Ovary (tissue), 9 donors: ENCODE measurements around the gene SPOCK1. TPM values are rescaled to one million over a fixed set of nuclear protein-coding genes. Genes with fewer than 3 reads are reported as not detected.
"Not testable (repeated sequence)": the region's sequence is repeated elsewhere in the genome, so short reads cannot be mapped to it uniquely, and the experiment has no call there.

Experiments used
- DNase-seq, 5 donors: peaks; one replicate each; pipeline ENCODE4 v3.0.0-alpha.2; 2019 to 2020
- H3K27ac ChIP-seq, 2 donors: fragments of 200-600 bp; one replicate each; pipeline versions ENCODE4 v1.5.1 to v1.8.0; 2019 to 2022
- H3K27me3 ChIP-seq: fragments of 200-600 bp; one replicate; pipeline ENCODE4 v1.8.0; 2022
- H3K36me3 ChIP-seq: fragments of 200-600 bp; sonication (generic); one replicate; pipeline ENCODE4 v1.5.1; 2019
- H3K4me1 ChIP-seq: one replicate; pipeline ENCODE4 v1.8.1; 2013; ENCODE audit warnings: mild to moderate bottlenecking, moderate library complexity; ENCODE audit not compliant: insufficient read depth
- H3K4me3 ChIP-seq: fragments of 200-600 bp; sonication (generic); one replicate; pipeline ENCODE4 v1.5.1; 2017
- H3K9me3 ChIP-seq, 2 donors: fragments of 200-600 bp in 1 of 2; sonication (generic) in 1 of 2; one replicate each; pipeline versions ENCODE4 v1.5.1 to v1.8.1; 2013 to 2019; ENCODE audit warnings: mild to moderate bottlenecking in 1 of 2, moderate library complexity in 1 of 2
- EP300 ChIP-seq: sonication (generic); formaldehyde crosslinking; IDR thresholded peaks from one replicate; pipeline ENCODE4 v1.6.1; 2017; ENCODE audit warnings: antibody characterized with exemption
- POLR2A ChIP-seq: fragments of 450-650 bp; IDR thresholded peaks from one replicate; pipeline ENCODE4 v1.6.1; 2017; ENCODE audit warnings: antibody characterized with exemption, mild to moderate bottlenecking, moderate library complexity
- WGBS, 3 donors: extraction: QIAGEN DNeasy Blood & Tissue Kit in 1 of 3; methylation state at CpG; one replicate each; pipeline versions ENCODE4 v1.1.5 to v1.1.7; 2013 to 2017; 5-methylcytosine and 5-hydroxymethylcytosine counted together
- intact Hi-C, 4 donors: fragments of 100-400 bp; cut with DNase I; formaldehyde crosslinking; loops; one replicate each; pipeline versions ENCODE4 v1.11.0 to v1.15.1; 2022 to 2023
- polyA plus RNA-seq, 2 donors: library from polyadenylated mRNA; stranded (reverse); fragments of 200-250 nt in 1 of 2; fragments of 350-450 nt in 1 of 2; fragmentation: Illumina TruSeq in 1 of 2; extraction: RNeasy Lipid Tissue Mini Kit (QIAGEN cat#74804) in 1 of 2; gene quantifications; one replicate each; pipeline ENCODE4 v1.2.3, GENCODE V29; 2013 to 2014
- total RNA-seq, 7 donors: library from RNA; depleted of rRNA in 2 of 7; stranded (reverse); fragments of >200 nt in 2 of 7; fragmentation: NEBNext Ultra II Directional in 3 of 7; extraction: Animal tissue kit (Norgen Biotek cat#: 25700) in 3 of 7; gene quantifications; one replicate each; pipeline versions ENCODE4 v1.1.0 to v1.2.4, GENCODE V29; 2016 to 2023
- TF ChIP-seq, protein P1 (sequence below), 3 donors: fragments of 450-650 bp in 2 of 3; fragments of 200-600 bp in 1 of 3; IDR thresholded peaks; one replicate each; pipeline versions ENCODE4 v1.5.1 to v1.8.0; 2016 to 2022; ENCODE audit warnings: antibody characterized with exemption in 3 of 3, mild to moderate bottlenecking in 1 of 3
- donor health status: DM: no; HTN: no; CAD: no; lungs with moderate emphysema.
- donor health status: DM: no; HTN: no; CAD: no.
- donor health status: Bipolar disorder and iron deficiency.
- donor health status: DM: yes; HTN: yes; CAD: no.
- donor health status: DM: no; HTN: no; CAD: no.
- donor health status: DM: yes; HTN: yes; CAD: no.

Gene SPOCK1
- total and polyA plus RNA-seq, 9 donors: 1.3 to 42.6 (median 10.8) TPM

DNA sequence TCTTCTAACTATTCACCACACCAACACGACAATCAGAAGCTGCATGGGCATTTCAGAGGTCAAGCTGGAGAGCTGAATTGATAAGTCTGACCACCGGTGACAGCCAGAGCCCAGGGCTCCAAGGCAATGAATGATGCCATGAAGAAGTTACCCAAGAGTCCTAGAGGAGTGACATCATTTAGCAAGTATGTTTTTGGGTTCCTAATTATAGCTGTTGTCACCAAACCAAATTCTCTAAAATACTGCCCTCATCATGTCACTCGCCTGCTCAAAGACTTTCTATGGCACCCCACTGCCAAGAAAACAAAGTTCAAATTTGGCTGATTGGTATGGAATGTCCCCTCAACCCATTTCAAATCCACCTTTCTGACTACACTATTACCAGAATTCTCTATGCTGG lies 235.1 kb downstream of the SPOCK1 start:
- Histone ChIP-seq H3K4me3 (no peak overlapping the region), H3K36me3 (no peaks in the 10 kb centered on the region), H3K4me1 (no peaks in the 10 kb centered on the region), H3K9me3 (no peaks in the 10 kb centered on the region), H3K27ac (no peak overlapping the region), H3K27me3 (no peaks in the 10 kb centered on the region)
- no peak for TF ChIP-seq EP300
- TF ChIP-seq POLR2A: no peak
- TF ChIP-seq, protein P1, sequence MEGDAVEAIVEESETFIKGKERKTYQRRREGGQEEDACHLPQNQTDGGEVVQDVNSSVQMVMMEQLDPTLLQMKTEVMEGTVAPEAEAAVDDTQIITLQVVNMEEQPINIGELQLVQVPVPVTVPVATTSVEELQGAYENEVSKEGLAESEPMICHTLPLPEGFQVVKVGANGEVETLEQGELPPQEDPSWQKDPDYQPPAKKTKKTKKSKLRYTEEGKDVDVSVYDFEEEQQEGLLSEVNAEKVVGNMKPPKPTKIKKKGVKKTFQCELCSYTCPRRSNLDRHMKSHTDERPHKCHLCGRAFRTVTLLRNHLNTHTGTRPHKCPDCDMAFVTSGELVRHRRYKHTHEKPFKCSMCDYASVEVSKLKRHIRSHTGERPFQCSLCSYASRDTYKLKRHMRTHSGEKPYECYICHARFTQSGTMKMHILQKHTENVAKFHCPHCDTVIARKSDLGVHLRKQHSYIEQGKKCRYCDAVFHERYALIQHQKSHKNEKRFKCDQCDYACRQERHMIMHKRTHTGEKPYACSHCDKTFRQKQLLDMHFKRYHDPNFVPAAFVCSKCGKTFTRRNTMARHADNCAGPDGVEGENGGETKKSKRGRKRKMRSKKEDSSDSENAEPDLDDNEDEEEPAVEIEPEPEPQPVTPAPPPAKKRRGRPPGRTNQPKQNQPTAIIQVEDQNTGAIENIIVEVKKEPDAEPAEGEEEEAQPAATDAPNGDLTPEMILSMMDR (IDR thresholded peaks at IDR 0.05): no peak
- intact Hi-C loops: no loop called here
- 72 to 90% (median 74%) methylated on average over 3 of the region's 3 CpGs for WGBS, 3 donors
- DNase-seq: no peak

- no peaks in the 10 kb centered on the region for H3K9me3 ChIP-seq
- H3K4me1 ChIP-seq: no peaks in the 10 kb centered on the region
- no peak for DNase-seq
- no peak overlapping the region for H3K4me3 ChIP-seq
- H3K27ac ChIP-seq: no peak overlapping the region
- WGBS, 3 donors: 72 to 77% (median 75%) methylated on average over 5 of the region's 5 CpGs
- intact Hi-C loops: no loop called here
- TF ChIP-seq, protein P1 (IDR thresholded peaks at IDR 0.05): no peak
- TF ChIP-seq EP300 (no peak), POLR2A (no peak)
- H3K27me3 ChIP-seq: no peaks in the 10 kb centered on the region
- H3K36me3 ChIP-seq: no peaks in the 10 kb centered on the region
Measured at GRCh38 chr5:137263371-137264005, 235.6 kb downstream of the SPOCK1 start.

DNA sequence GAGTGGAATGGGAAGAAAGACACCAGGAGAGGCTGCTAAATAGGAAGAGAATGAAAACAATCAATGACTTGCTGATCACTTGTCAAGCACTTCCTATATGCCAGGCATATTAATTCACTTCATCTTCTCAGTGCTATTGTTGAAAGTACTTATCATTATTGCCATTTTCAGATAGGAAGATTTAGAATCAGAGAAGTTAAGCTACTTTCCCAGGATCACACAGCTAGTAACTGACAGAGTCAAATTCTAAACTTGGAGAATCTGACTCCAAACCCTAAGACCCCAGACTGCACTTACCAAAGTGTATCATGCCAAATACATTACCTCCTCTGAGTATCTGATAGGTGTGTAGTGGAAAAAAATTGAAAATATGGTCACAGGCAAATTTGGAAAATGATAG lies 236.3 kb downstream of the SPOCK1 start:
- Histone ChIP-seq H3K4me1 (no peaks in the 10 kb centered on the region), H3K4me3 (no peak overlapping the region), H3K9me3 (no peaks in the 10 kb centered on the region), H3K27ac (no peak overlapping the region), H3K27me3 (no peaks in the 10 kb centered on the region), H3K36me3 (no peaks in the 10 kb centered on the region)
- no peak for TF ChIP-seq POLR2A
- no peak for TF ChIP-seq EP300
- TF ChIP-seq, protein P1 (IDR thresholded peaks at IDR 0.05): no peak
- no peak for DNase-seq
- intact Hi-C loops: no loop called here

DNA sequence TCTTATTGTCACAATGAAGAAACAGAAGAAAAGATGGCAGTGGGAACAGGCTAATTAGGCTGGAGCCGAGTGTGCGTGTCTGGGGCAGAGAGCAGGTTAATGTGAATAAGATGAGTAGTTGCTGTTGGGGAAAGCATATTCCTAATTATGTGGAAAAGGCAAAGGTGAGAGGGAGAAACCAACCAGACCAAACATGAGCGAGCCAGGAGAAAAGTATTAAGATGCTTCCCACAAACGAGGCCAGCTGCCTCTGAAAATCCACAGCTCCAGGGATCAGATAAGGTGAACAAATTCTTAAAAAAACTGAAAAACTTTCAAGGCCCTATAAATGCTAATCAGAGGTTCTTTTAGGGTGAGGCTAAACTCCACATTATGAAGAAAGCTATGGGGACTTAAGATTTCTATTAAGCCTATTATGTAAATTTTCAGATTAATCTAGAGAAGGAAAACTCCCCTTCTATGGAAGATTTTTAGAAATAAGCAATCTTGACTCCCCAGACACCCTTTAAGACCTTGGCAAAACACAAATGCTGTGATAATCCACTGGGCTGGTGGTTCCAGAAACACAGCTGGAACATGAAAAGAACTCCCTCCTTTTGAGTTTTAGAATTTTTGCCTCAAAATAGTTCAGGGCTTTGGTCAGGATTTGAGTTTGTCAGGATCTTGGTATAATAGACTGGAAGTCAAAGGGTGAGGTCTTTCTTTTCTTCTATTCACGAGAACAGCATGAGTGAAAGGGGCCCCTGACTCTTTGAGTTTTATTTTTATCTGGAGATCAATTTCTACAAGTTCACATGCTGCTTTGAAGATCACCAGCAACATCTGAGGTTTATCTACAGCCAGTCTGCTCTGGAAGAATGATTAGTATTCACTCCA lies 238.1 kb downstream of the SPOCK1 start:
- Histone ChIP-seq H3K36me3 (no peaks in the 10 kb centered on the region), H3K4me1 (no peaks in the 10 kb centered on the region), H3K27ac (no peak overlapping the region), H3K4me3 (no peak overlapping the region), H3K9me3 (no peaks in the 10 kb centered on the region), H3K27me3 (no peaks in the 10 kb centered on the region)
- TF ChIP-seq, protein P1 (IDR thresholded peaks at IDR 0.05): no peak
- TF ChIP-seq EP300 (no peak), POLR2A (no peak)
- intact Hi-C loops: no loop called here
- WGBS, 3 donors: 19 to 28% (median 21%) methylated on average over 5 of the region's 5 CpGs
- DNase-seq: no peak

DNA sequence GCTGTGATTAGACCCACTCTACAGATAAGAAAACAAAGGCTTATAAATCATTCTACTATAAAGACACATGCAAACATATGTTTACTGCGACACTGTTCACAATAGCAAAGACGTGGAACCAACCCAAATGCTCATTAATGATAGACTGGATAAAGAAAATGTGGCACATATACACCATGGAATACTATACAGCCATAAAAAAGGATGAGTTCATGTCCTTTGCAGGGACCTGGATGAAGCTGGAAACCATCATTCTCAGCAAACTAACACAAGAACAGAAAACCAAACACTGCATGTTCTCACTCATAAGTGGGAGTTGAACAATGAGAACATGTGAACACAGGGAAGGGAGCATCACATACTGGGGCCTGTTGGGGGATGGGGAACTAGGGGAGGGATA lies 240.0 kb downstream of the SPOCK1 start:
- 81 to 89% (median 82%) methylated on average over 2 of the region's 2 CpGs for WGBS, 3 donors
- H3K9me3 ChIP-seq, intact Hi-C loops, H3K4me3 ChIP-seq, DNase-seq, H3K27ac ChIP-seq, H3K4me1 ChIP-seq, H3K27me3 ChIP-seq, H3K36me3 ChIP-seq: not testable (repeated sequence)
